H1 (cell line): ENCODE measurements around the gene RBCK1. TPM values are rescaled to one million over a fixed set of nuclear protein-coding genes. Genes with fewer than 3 reads are reported as not detected.

Source experiments
- CTCF ChIA-PET: fragments of 300-600 bp; sonication (Branson Sonifier 250); formaldehyde crosslinking; loops from one replicate; lab custom pipeline; 2021; ENCODE audit not compliant: partially characterized antibody; lab: Charles Lee
- POLR2A ChIA-PET: fragments of 300-600 bp; sonication (Branson Sonifier 250); formaldehyde crosslinking; loops from one replicate; lab custom pipeline; 2021; ENCODE audit warnings: inconsistent platforms; ENCODE audit not compliant: partially characterized antibody; lab: Charles Lee
- DNase-seq, 2 experiments: peaks; one replicate each; pipeline versions ENCODE4 v3.0.0 to v3.0.0-alpha.2; 2010 to 2022; ENCODE audit warnings: low spot score in 2 of 2, low read depth in 1 of 2, mixed read lengths in 1 of 2
- FAIRE-seq: peaks from 2 replicates; lab custom pipeline; 2011; peaks lifted over from hg19 to GRCh38; lab: Jason Lieb, UNC
- H2AFZ ChIP-seq: 2 replicates; pipeline ENCODE4 v1.8.1; 2012; ENCODE audit warnings: low read length, inconsistent platforms
- H2AK5ac ChIP-seq: 2 replicates; pipeline ENCODE4 v1.6.1; 2013; ENCODE audit warnings: low read depth, low read length
- H2BK120ac ChIP-seq: replicated peaks from 2 replicates; pipeline ENCODE3; 2013; ENCODE audit warnings: low read depth, low read length, inconsistent platforms
- H2BK12ac ChIP-seq: 2 replicates; pipeline ENCODE4 v1.6.1; 2013; ENCODE audit warnings: low read depth, low read length
- H2BK15ac ChIP-seq: 2 replicates; pipeline ENCODE4 v1.6.1; 2013; ENCODE audit warnings: low read length
- H2BK20ac ChIP-seq: 2 replicates; pipeline ENCODE4 v1.6.1; 2013; ENCODE audit warnings: low read length
- H2BK5ac ChIP-seq: 2 replicates; pipeline ENCODE4 v1.6.1; 2013; ENCODE audit warnings: low read depth, low read length
- H3K14ac ChIP-seq: 2 replicates; pipeline ENCODE4 v1.6.1; 2013; ENCODE audit warnings: inconsistent platforms; ENCODE audit not compliant: insufficient read length
- H3K18ac ChIP-seq: 2 replicates; pipeline ENCODE4 v1.6.1; 2013; ENCODE audit warnings: low read length; ENCODE audit errors: extremely low read depth
- H3K23ac ChIP-seq: 2 replicates; pipeline ENCODE4 v1.6.1; 2013; ENCODE audit warnings: inconsistent platforms; ENCODE audit not compliant: insufficient read length
- H3K23me2 ChIP-seq: 2 replicates; pipeline ENCODE4 v1.6.1; 2013; ENCODE audit warnings: low read depth, low read length
- H3K27ac ChIP-seq: 2 replicates; pipeline ENCODE4 v1.6.1; 2011; ENCODE audit warnings: low read depth, low read length, inconsistent platforms
- H3K27me3 ChIP-seq, 4 experiments: replicated peaks in 1 of 4; 1 replicate in 1 of 4; 2 replicates in 3 of 4; pipeline versions ENCODE4 v1.6.1 to v1.8.1; 2011 to 2013; ENCODE audit warnings: low read length in 3 of 4, mild to moderate bottlenecking in 3 of 4, inconsistent platforms in 2 of 4, mixed read lengths in 2 of 4, moderate library complexity in 1 of 4; ENCODE audit not compliant: control insufficient read depth in 3 of 4, insufficient read depth in 3 of 4; ENCODE audit errors: extremely low read depth in 1 of 4
- H3K36me3 ChIP-seq, 4 experiments: 2 replicates each; pipeline versions ENCODE4 v1.6.1 to v1.8.1; 2011 to 2013; ENCODE audit warnings: mild to moderate bottlenecking in 4 of 4, low read length in 3 of 4, moderate library complexity in 2 of 4, control low read depth in 1 of 4, inconsistent platforms in 1 of 4; ENCODE audit not compliant: insufficient read depth in 4 of 4, control insufficient read depth in 2 of 4
- H3K4ac ChIP-seq: replicated peaks from 2 replicates; pipeline ENCODE3; 2013; ENCODE audit warnings: low read length, low read depth, mixed read lengths, inconsistent platforms; ENCODE audit not compliant: insufficient read length
- H3K4me1 ChIP-seq, 4 experiments: replicated peaks in 1 of 4; 1 replicate in 1 of 4; 2 replicates in 3 of 4; pipeline versions ENCODE4 v1.6.1 to v1.8.1; 2011 to 2013; ENCODE audit warnings: low read length in 3 of 4, inconsistent platforms in 2 of 4, mixed read lengths in 1 of 4; ENCODE audit not compliant: insufficient read depth in 4 of 4, control insufficient read depth in 3 of 4
- H3K4me2 ChIP-seq, 2 experiments: 2 replicates each; pipeline versions ENCODE4 v1.6.1 to v1.8.1; 2011 to 2013; ENCODE audit warnings: low read depth in 2 of 2, low read length in 2 of 2, control low read depth in 1 of 2, inconsistent platforms in 1 of 2, mild to moderate bottlenecking in 1 of 2; ENCODE audit not compliant: insufficient read depth in 1 of 2
- H3K4me3 ChIP-seq, 4 experiments: fragments of 200-600, 300-600 bp in 1 of 4; sonication (generic), shearing (Covaris generic), sonication (Bioruptor Twin) in 1 of 4; 2 replicates each; pipeline versions ENCODE4 v1.5.1 to v1.8.1; 2011 to 2016; ENCODE audit warnings: low read length in 4 of 4, low read depth in 3 of 4, control low read depth in 2 of 4, inconsistent platforms in 2 of 4, mild to moderate bottlenecking in 2 of 4, mixed read lengths in 1 of 4, moderate library complexity in 1 of 4; ENCODE audit not compliant: insufficient read depth in 2 of 4; ENCODE audit errors: extremely low read depth in 1 of 4
- H3K56ac ChIP-seq: replicated peaks from 2 replicates; pipeline ENCODE3; 2013; ENCODE audit warnings: low read depth, mild to moderate bottlenecking, mixed read lengths, low read length, inconsistent platforms; ENCODE audit not compliant: insufficient read length
- H3K79me1 ChIP-seq: 2 replicates; pipeline ENCODE4 v1.6.1; 2013; ENCODE audit warnings: low read depth, low read length, control low read depth
- H3K79me2 ChIP-seq, 2 experiments: 2 replicates each; pipeline versions ENCODE4 v1.6.1 to v1.8.1; 2012 to 2013; ENCODE audit warnings: low read length in 2 of 2, mild to moderate bottlenecking in 2 of 2, inconsistent platforms in 1 of 2; ENCODE audit not compliant: insufficient read depth in 2 of 2, control insufficient read depth in 1 of 2
- H3K9ac ChIP-seq, 4 experiments: replicated peaks in 1 of 4; 1 replicate in 1 of 4; 2 replicates in 3 of 4; pipeline versions ENCODE4 v1.6.1 to v1.8.1; 2011 to 2013; ENCODE audit warnings: low read depth in 3 of 4, low read length in 3 of 4, control low read depth in 2 of 4, mild to moderate bottlenecking in 2 of 4, moderate library complexity in 2 of 4, inconsistent platforms in 1 of 4; ENCODE audit errors: extremely low read depth in 1 of 4
- H3K9me3 ChIP-seq, 2 experiments: 2 replicates each; pipeline versions ENCODE4 v1.6.1 to v1.8.1; 2012 to 2013; ENCODE audit warnings: mild to moderate bottlenecking in 2 of 2, moderate library complexity in 2 of 2, control low read depth in 1 of 2, inconsistent platforms in 1 of 2, low read depth in 1 of 2, low read length in 1 of 2, mixed read lengths in 1 of 2; ENCODE audit not compliant: insufficient read depth in 2 of 2
- H4K20me1 ChIP-seq, 2 experiments: replicated peaks in 1 of 2; 2 replicates each; pipeline versions ENCODE3 to v1.8.1; 2011 to 2013; ENCODE audit warnings: inconsistent platforms in 2 of 2, low read length in 2 of 2, mild to moderate bottlenecking in 1 of 2; ENCODE audit not compliant: insufficient read depth in 2 of 2, control insufficient read depth in 1 of 2
- H4K5ac ChIP-seq: 2 replicates; pipeline ENCODE4 v1.6.1; 2013; ENCODE audit warnings: low read length, low read depth, mixed read lengths, inconsistent platforms; ENCODE audit not compliant: insufficient read length
- H4K8ac ChIP-seq: 2 replicates; pipeline ENCODE4 v1.8.0; 2013; ENCODE audit warnings: mild to moderate bottlenecking, moderate library complexity, low read length, inconsistent platforms; ENCODE audit not compliant: insufficient read depth; ENCODE audit errors: extremely low read depth
- H4K91ac ChIP-seq: replicated peaks from 2 replicates; pipeline ENCODE3; 2013; ENCODE audit warnings: low read length, mixed read lengths, inconsistent platforms; ENCODE audit not compliant: insufficient read length
- WGBS, 2 experiments: shearing (Covaris generic) in 1 of 2; methylation state at CpG; one replicate each; pipeline versions ENCODE4 v1.1.6 to v1.1.7; 2013 to 2015; ENCODE audit warnings: low lambda C conversion rate in 2 of 2, mixed read lengths in 2 of 2, inconsistent platforms in 1 of 2, low coverage in 1 of 2, missing lambda C conversion rate in 1 of 2; ENCODE audit not compliant: insufficient replicate concordance in 2 of 2, insufficient coverage in 1 of 2, insufficient read length in 1 of 2; ENCODE audit errors: extremely low coverage in 1 of 2, missing lambda C conversion rate in 1 of 2; 5-methylcytosine and 5-hydroxymethylcytosine counted together
- polyA plus RNA-seq, 7 experiments: library from polyadenylated mRNA; depleted of rRNA in 3 of 7; stranded (reverse) in 5 of 7; unstranded in 2 of 7; fragments of >200 nt in 5 of 7; fragments of 200-250 nt in 2 of 7; gene quantifications; 1 replicate in 5 of 7; 2 replicates in 1 of 7; 4 replicates in 1 of 7; pipeline versions ENCODE4 v1.2.1 to v1.2.3, GENCODE V29; 2011 to 2013; ENCODE audit warnings: missing spikeins in 2 of 7, mixed read lengths in 2 of 7
- total RNA-seq: library from RNA; stranded (reverse); fragmentation: NEBNext Ultra II Directional; extraction: Animal tissue kit (Norgen Biotek cat#: 25700); gene quantifications from 2 replicates; pipeline ENCODE4 v1.2.1, GENCODE V29; 2021

Gene RBCK1
- total and polyA plus RNA-seq, 2 of the 8 experiments (the other 6 are each of a cell fraction or from before 2014, with no cell fraction given) = 43.1 to 54.7 TPM

- Histone ChIP-seq H3K18ac (no peak overlapping the region), H3K4me2 (no peak overlapping the region), H3K36me3 (peaks cover 0 to 21% (median 9%) of the 10 kb centered on the region in 4 experiments; a peak in 7 of 8 replicates), H3K9ac (no peak overlapping the region), H3K23ac (no peak overlapping the region), H3K4me1 (peaks cover 0 to 6% (median 5%) of the 10 kb centered on the region in 4 experiments; a peak in 5 of 7 replicates), H3K79me2 (peaks cover 0 to 37% of the 10 kb centered on the region in 2 experiments; a peak in 2 of 4 replicates), H3K79me1 (peaks cover 12% of the 10 kb centered on the region), H3K27me3 (no peaks in the 10 kb centered on the region), H3K56ac (no peak overlapping the region), H2BK20ac (no peak overlapping the region), H2BK12ac (no peak overlapping the region), H4K20me1 (peaks cover 0 to 4% of the 10 kb centered on the region in 2 experiments), H3K23me2 (peaks cover 12% of the 10 kb centered on the region), H2BK5ac (no peak overlapping the region), H3K14ac (no peak overlapping the region), H3K4me3 (no peak overlapping the region), H3K4ac (no peak overlapping the region), H2AK5ac (no peak overlapping the region), H3K9me3 (0 out of 4 replicates have a peak, but pooled peaks cover 0 to 3% of the 10 kb centered on the region in 2 experiments), H2BK120ac (no peak overlapping the region), H3K27ac (no peak overlapping the region), H4K8ac (no peak overlapping the region), H2AFZ (no peak overlapping the region), H2BK15ac (no peak overlapping the region), H4K91ac (no peak overlapping the region), H4K5ac (no peak overlapping the region)
- CTCF ChIA-PET = no interaction called here
- DNase-seq (no peak), FAIRE-seq (no peak)
- 100% methylated on average over 3 of the region's 3 CpGs; no CpG with 5 or more reads in 1 of the 2 experiments for WGBS, 2 experiments
- POLR2A ChIA-PET = interaction anchor here (1.5 kb wide), 1 partner anchor 20 kb away, joined by 3 read pairs; no protein-coding TSS in a partner anchor
Measured at GRCh38 chr20:412081-412480, 4.0 kb downstream of the RBCK1 start.
